Left lung (tissue), 10 donors: Measurements from ENCODE around the gene C3orf22. TPM values are rescaled to one million over a fixed set of nuclear protein-coding genes. Genes with fewer than 3 reads are reported as not detected.
A peak's percentile ranks its signal among the peaks of the same experiment; 100 is the strongest.

Experiments
- ATAC-seq: fragments of 200-7000 bp; cut with Tn5 transposase; one replicate; pipeline ENCODE4 v1.9.1; 2020; ENCODE audit warnings: moderate library complexity
- DNase-seq, 4 donors: peaks; one replicate each; pipeline ENCODE4 v3.0.0-alpha.2; 2013 to 2020
- H3K27ac ChIP-seq, 2 donors: fragments of 200-600 bp; sonication (generic) in 1 of 2; one replicate each; pipeline versions ENCODE4 v1.5.0 to v1.8.0; 2020 to 2021
- H3K27me3 ChIP-seq, 2 donors: fragments of 200-600 bp; sonication (generic) in 1 of 2; one replicate each; pipeline versions ENCODE4 v1.5.0 to v1.8.0; 2020 to 2021
- H3K36me3 ChIP-seq, 2 donors: fragments of 200-600 bp; sonication (generic) in 1 of 2; one replicate each; pipeline versions ENCODE4 v1.5.0 to v1.8.0; 2020 to 2021
- H3K4me1 ChIP-seq, 2 donors: fragments of 200-600 bp; one replicate each; pipeline ENCODE4 v1.8.0; 2021
- H3K4me3 ChIP-seq, 2 donors: fragments of 200-600 bp; sonication (generic) in 1 of 2; one replicate each; pipeline versions ENCODE4 v1.5.0 to v1.8.0; 2020 to 2021; ENCODE audit warnings: mild to moderate bottlenecking in 1 of 2
- H3K9me3 ChIP-seq, 2 donors: fragments of 200-600 bp; sonication (generic) in 1 of 2; one replicate each; pipeline versions ENCODE4 v1.5.0 to v1.8.0; 2020 to 2021
- intact Hi-C, 2 donors: fragments of 100-400 bp; cut with DNase I; formaldehyde crosslinking; loops; one replicate each; pipeline versions ENCODE4 v1.11.2 to v1.14.2; 2022
- polyA plus RNA-seq, 6 donors: library from polyadenylated mRNA; unstranded; fragments of 120-200 nt; gene quantifications; one replicate each; pipeline ENCODE4 v1.2.1, GENCODE V29; 2013; ENCODE audit not compliant: insufficient read length in 6 of 6
- total RNA-seq, 2 donors: library from RNA; stranded (reverse); fragmentation: NEBNext Ultra II Directional; extraction: Animal tissue kit (Norgen Biotek cat#: 25700); gene quantifications; one replicate each; pipeline ENCODE4 v1.2.1, GENCODE V29; 2021
- TF ChIP-seq, protein P1 (sequence below), 2 donors: fragments of 200-600 bp; sonication (generic) in 1 of 2; IDR thresholded peaks; one replicate each; pipeline versions ENCODE4 v1.5.0 to v1.8.0; 2021; ENCODE audit warnings: antibody characterized with exemption in 2 of 2
- donor health status: DM: no; HTN: yes; CAD: no.
- donor health status: DM: no; HTN: no; CAD: no.

The C3orf22 gene
- total and polyA plus RNA-seq, 8 donors = 0.10 to 0.25 (median 0.12) TPM; not detected in 3

DNA sequence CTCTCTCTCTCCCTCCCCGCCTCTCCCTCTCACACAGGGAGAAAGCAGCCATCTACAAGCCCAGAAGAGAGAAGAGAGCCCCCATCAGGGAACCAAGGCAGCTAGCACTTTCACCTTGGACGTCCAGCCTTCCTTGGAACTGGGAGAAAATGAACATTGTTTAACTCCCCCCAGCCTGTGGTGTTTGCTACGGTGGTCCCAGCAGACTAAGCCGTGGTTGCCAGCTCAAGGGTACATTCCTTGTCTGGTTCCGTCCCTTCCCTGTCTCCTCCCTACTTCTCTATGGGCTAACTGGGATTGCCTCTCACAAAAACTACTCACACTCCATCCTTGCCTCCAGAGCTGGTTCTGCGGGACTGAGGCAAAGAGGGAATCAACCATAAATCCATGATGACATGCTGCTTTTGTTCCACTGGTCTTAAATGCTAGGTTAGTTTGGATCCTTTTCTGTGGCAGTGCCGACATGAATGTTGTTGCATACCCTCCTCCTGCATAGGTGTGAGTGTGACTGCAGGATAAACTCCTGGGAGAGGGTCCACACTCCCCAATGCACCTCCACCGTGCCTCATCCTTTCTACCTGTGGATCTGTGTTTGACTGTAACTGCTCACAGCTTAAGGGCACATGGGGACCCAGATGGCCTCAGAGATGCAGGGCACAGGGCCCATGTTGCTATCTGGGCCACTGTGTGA is 12.0 kb downstream of the C3orf22 start:
- Histone ChIP-seq H3K27ac (no peak overlapping the region), H3K9me3 (no peaks in the 10 kb centered on the region), H3K27me3 (peaks cover 5 to 18% of the 10 kb centered on the region in 2 donors), H3K36me3 (no peaks in the 10 kb centered on the region), H3K4me1 (no peaks in the 10 kb centered on the region), H3K4me3 (no peak overlapping the region)
- intact Hi-C loops = no loop called here
- DNase-seq (peak in 1 of 4 donors; percentile 4), ATAC-seq (no peak)
- TF ChIP-seq, protein P1, sequence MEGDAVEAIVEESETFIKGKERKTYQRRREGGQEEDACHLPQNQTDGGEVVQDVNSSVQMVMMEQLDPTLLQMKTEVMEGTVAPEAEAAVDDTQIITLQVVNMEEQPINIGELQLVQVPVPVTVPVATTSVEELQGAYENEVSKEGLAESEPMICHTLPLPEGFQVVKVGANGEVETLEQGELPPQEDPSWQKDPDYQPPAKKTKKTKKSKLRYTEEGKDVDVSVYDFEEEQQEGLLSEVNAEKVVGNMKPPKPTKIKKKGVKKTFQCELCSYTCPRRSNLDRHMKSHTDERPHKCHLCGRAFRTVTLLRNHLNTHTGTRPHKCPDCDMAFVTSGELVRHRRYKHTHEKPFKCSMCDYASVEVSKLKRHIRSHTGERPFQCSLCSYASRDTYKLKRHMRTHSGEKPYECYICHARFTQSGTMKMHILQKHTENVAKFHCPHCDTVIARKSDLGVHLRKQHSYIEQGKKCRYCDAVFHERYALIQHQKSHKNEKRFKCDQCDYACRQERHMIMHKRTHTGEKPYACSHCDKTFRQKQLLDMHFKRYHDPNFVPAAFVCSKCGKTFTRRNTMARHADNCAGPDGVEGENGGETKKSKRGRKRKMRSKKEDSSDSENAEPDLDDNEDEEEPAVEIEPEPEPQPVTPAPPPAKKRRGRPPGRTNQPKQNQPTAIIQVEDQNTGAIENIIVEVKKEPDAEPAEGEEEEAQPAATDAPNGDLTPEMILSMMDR (IDR thresholded peaks at IDR 0.05) = no peak

DNA sequence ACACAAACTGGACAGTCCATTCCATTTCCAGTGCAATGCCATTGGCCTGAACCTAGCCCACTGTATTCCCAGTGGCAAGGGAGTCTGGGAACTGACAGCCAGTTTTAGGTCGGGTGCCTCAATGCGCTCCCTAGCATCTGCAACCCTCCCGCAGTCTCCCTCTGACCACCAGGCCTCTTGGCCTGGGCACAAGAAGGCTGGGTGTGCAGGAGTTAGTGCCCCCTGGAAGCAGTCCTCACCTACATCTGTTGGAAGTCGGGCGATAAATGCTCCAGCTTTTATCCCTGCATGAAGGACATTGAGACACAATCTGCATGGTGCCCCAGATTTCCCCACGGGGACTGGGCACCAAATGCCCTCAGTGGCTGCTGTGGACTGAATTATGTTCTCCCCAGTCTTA is 12.7 kb downstream of the C3orf22 start:
- no peak overlapping the region for H3K27ac ChIP-seq
- H3K36me3 ChIP-seq = no peaks in the 10 kb centered on the region
- H3K27me3 ChIP-seq = peaks cover 12 to 24% of the 10 kb centered on the region in 2 donors
- H3K9me3 ChIP-seq = no peaks in the 10 kb centered on the region
- TF ChIP-seq, protein P1 (IDR thresholded peaks at IDR 0.05) = no peak
- no peak for ATAC-seq
- intact Hi-C loops = no loop called here
- H3K4me3 ChIP-seq = no peak overlapping the region
- peaks cover 0 to 4% of the 10 kb centered on the region in 2 donors for H3K4me1 ChIP-seq
- peak in 2 of 4 donors; percentile 19 to 20 for DNase-seq

DNA sequence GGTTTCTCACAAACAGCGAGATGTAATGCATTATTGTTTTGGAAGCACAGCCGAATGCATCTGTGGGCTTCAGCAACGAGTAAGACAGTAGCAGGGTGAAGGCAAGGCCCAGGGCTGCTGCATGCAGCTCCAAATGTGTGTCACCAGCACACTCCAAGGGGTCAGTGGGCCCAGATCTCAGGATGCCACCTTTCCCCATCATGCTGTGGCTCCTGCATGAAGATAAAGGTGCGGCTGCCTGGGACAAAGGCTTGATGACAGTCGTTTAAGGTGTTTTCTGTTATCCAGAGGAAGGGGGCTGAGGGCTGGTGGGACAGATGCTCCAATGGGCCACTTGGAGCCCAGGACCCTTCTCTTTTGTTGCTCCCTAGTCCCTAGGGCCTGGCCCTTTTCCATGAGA is 13.2 kb downstream of the C3orf22 start:
- H3K4me1 ChIP-seq = peaks cover 0 to 9% of the 10 kb centered on the region in 2 donors
- H3K9me3 ChIP-seq = no peaks in the 10 kb centered on the region
- ATAC-seq (no peak), DNase-seq (peak in 2 of 4 donors; percentile 20 to 26)
- no peak overlapping the region for H3K4me3 ChIP-seq
- peaks cover 12 to 29% of the 10 kb centered on the region in 2 donors for H3K27me3 ChIP-seq
- intact Hi-C loops = no loop called here
- TF ChIP-seq, protein P1 (IDR thresholded peaks at IDR 0.05) = no peak
- no peaks in the 10 kb centered on the region for H3K36me3 ChIP-seq
- H3K27ac ChIP-seq = no peak overlapping the region

GRCh38 chr3:126544596-126545281 is 14.0 kb downstream of the C3orf22 start:
- peaks cover 12 to 29% of the 10 kb centered on the region in 2 donors for H3K27me3 ChIP-seq
- H3K9me3 ChIP-seq = no peaks in the 10 kb centered on the region
- no peaks in the 10 kb centered on the region for H3K36me3 ChIP-seq
- no peak overlapping the region for H3K4me3 ChIP-seq
- no peak overlapping the region for H3K27ac ChIP-seq
- ATAC-seq = no peak
- TF ChIP-seq, protein P1 (IDR thresholded peaks at IDR 0.05) = no peak
- DNase-seq = peak in 2 of 4 donors; percentile 27 to 55
- intact Hi-C loops = no loop called here
- H3K4me1 ChIP-seq = peaks cover 0 to 16% of the 10 kb centered on the region in 2 donors

DNA sequence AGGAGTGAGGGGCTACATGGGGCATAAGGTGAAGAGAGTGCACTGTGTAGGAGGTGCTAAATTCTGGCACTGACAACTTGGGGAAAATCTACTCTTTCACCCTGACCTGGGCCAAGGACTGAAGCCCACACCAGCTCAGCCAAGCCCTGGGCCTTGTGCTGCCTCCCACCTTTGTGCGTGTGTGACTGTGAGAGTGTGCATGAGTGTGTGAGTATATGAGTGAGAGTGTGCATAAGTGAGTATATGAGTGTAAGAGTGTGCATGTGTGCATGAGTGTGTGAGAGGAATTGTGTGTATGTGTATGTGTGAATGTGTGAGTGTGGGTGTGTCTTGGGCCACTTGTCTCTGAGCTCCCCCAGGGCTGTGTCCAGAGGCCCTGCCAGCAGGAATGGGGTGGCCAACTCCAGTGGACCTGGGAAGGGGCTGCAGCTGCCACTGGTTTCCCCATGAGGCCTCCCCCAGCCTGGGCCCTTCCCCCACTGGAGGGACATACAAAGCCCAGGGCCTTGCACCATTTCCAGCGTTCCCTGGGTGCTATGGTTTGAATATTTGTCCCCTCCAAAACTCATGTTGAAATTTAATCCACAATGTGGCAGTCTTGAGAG is 15.2 kb downstream of the C3orf22 start:
- DNase-seq (peak in 2 of 4 donors; percentile 21 to 22), ATAC-seq (no peak)
- Histone ChIP-seq H3K36me3 (no peaks in the 10 kb centered on the region), H3K4me1 (peaks cover 0 to 16% of the 10 kb centered on the region in 2 donors), H3K27me3 (peaks cover 12 to 29% of the 10 kb centered on the region in 2 donors), H3K27ac (no peak overlapping the region), H3K4me3 (no peak overlapping the region), H3K9me3 (no peaks in the 10 kb centered on the region)
- TF ChIP-seq, protein P1 (IDR thresholded peaks at IDR 0.05) = no peak
- intact Hi-C loops = no loop called here
